ENCODE data around the gene CARD11. TPM values are rescaled to one million over a fixed set of nuclear protein-coding genes. Genes with fewer than 3 reads are reported as not detected.
"Not testable (repeated sequence)": the region's sequence is repeated elsewhere in the genome, so short reads cannot be mapped to it uniquely, and the experiment has no call there.

Gene CARD11
- total and polyA plus RNA-seq, 3 donors from 2014 or later = 2.9 to 3.9 (median 3.2) TPM

DNA sequence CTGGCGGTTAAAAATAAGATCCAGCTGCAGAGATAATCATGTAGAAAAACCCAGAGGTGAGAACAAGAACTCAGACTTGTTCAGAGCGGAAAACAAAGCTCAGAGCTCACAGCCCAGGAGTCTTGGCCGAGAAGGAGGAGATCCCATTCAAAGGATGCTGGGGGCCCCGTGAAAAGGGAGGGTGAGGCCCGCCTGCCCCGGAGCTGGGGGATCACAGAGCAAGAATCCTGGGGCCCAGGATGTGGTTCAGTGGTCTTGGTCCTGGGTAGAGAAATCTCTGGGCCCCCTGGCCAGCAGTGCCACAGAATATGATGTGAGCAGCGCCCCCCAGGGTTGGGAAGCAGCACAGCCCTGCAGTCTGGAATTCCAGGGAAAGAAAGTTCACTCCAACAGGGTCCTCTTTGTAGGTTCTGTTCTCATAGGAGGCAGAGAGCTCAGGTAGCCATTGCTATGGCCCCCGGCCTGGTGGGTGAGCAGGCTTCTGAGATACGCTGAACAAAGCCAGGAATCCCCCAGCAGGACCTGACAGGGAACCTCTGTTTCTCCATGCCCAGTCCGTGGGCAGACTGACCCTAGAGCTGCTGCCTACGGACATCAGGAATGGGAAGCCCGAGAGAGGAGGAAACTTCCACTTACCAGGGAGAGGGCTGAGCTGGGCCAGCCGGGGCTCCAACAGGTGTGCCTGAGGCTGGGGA, 121.9 kb downstream of the CARD11 start:
- TF ChIP-seq, protein P1, sequence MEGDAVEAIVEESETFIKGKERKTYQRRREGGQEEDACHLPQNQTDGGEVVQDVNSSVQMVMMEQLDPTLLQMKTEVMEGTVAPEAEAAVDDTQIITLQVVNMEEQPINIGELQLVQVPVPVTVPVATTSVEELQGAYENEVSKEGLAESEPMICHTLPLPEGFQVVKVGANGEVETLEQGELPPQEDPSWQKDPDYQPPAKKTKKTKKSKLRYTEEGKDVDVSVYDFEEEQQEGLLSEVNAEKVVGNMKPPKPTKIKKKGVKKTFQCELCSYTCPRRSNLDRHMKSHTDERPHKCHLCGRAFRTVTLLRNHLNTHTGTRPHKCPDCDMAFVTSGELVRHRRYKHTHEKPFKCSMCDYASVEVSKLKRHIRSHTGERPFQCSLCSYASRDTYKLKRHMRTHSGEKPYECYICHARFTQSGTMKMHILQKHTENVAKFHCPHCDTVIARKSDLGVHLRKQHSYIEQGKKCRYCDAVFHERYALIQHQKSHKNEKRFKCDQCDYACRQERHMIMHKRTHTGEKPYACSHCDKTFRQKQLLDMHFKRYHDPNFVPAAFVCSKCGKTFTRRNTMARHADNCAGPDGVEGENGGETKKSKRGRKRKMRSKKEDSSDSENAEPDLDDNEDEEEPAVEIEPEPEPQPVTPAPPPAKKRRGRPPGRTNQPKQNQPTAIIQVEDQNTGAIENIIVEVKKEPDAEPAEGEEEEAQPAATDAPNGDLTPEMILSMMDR (IDR thresholded peaks at IDR 0.05) = peak in 2 of 3 experiments; percentile 24 to 57
- no peak for TF ChIP-seq POLR2A (IDR thresholded peaks at IDR 0.05)
- Histone ChIP-seq H3K36me3 (ENCODE audit: low read depth, missing control alignments) (no peaks in the 10 kb centered on the region), H3K9me3 (no peaks in the 10 kb centered on the region), H3K27ac (no peak overlapping the region), H3K4me3 (no peak overlapping the region), H3K4me1 (peaks cover 11% of the 10 kb centered on the region), H3K27me3 (no peaks in the 10 kb centered on the region)
- peak; percentile 35 for DNase-seq
- WGBS, 2 donors = 40 to 63% methylated on average over 5 to 13 of the region's 13 CpGs
- intact Hi-C loops (cut with DNase I; ENCODE audit: low total_unique reads) = no loop called here

DNA sequence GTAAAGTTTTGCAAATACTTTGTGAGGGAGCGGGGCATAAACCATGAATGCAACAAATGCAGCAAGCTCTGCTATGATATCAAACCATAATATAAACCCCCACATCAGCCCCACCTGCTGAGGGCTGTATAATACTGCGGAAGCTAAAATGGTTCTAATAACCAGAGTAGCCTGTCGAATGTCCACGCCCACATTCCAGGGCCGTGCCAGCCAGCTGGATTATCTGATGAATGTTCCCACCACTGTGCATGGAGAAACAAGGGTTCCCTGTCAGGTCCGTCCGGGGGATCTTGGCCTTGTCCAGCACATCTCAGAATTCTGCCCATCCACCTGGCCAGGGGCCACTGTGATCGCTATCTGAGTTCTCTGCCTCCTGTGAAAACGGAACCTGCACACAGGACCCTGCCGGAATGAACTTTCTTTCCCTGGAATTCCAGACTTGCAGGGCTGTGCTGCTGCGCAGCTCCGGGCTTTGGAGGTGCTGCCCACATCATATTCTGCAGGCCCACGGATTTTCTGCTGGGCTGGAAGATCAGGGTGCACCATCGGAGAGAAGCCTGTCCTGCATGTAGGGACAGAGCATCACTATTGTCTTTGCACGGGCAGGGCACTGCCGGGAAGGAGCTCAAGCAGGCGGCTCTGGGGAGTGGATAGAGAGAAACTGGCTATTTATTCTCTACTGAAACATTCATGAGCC, 122.6 kb downstream of the CARD11 start:
- WGBS, 2 donors = 35 to 53% methylated on average over 15 to 17 of the region's 17 CpGs
- Histone ChIP-seq H3K4me3 (no peak overlapping the region), H3K27me3 (no peaks in the 10 kb centered on the region), H3K4me1 (peaks cover 11% of the 10 kb centered on the region), H3K27ac (no peak overlapping the region), H3K9me3 (no peaks in the 10 kb centered on the region), H3K36me3 (ENCODE audit: low read depth, missing control alignments) (no peaks in the 10 kb centered on the region)
- no peak for DNase-seq
- TF ChIP-seq POLR2A (IDR thresholded peaks at IDR 0.05) = no peak
- TF ChIP-seq, protein P1 (IDR thresholded peaks at IDR 0.05) = no peak
- intact Hi-C loops (cut with DNase I; ENCODE audit: low total_unique reads) = no loop called here

DNA sequence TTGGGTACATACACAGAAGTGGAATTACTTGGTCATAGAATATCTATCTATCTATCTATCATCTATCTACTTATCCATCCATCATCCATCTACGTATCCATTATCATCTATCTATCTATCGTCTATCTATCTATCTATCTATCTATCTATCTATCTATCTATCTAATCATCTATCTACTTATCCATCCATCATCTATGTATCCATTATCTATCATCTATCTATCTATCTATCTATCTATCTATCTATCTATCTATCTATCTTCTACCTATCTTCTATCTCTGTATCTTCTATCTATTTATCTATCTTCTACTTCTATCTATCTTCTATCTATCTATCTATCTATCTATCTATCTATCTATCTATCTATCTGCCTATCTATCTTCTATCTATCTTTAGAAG, 123.2 kb downstream of the CARD11 start:
- DNase-seq; H3K4me3 ChIP-seq; H3K27ac ChIP-seq; H3K27me3 ChIP-seq; intact Hi-C loops (cut with DNase I; ENCODE audit: low total_unique reads); H3K9me3 ChIP-seq; H3K36me3 ChIP-seq (ENCODE audit: low read depth, missing control alignments): not testable (repeated sequence)
- H3K4me1 ChIP-seq = peaks cover 11% of the 10 kb centered on the region
- WGBS, 2 donors = 65 to 78% methylated on average over 2 of the region's 2 CpGs

DNA sequence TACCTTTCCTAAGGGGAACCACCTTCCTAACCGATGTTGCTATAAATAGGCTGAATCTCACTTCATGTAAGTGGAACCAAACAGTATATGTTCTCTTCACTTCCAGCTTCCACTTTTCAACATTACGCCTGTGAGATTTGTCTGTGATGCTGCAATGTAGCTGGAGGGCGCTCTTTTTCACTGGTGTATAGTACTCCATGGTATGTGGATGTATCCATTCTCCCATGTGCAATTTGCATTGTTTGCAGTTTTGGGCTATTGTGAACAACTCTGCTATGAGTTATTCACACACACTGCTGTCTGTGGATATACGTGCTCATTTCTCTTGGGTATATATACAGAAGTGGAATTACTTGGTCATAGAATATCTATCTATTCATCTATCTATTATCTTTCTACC, 123.6 kb downstream of the CARD11 start:
- Histone ChIP-seq H3K9me3 (no peaks in the 10 kb centered on the region), H3K4me1 (peaks cover 11% of the 10 kb centered on the region), H3K36me3 (ENCODE audit: low read depth, missing control alignments) (no peaks in the 10 kb centered on the region), H3K4me3 (no peak overlapping the region), H3K27me3 (no peaks in the 10 kb centered on the region), H3K27ac (no peak overlapping the region)
- no peak for DNase-seq
- 92 to 95% methylated on average over 4 of the region's 4 CpGs for WGBS, 2 donors
- intact Hi-C loops (cut with DNase I; ENCODE audit: low total_unique reads) = no loop called here
- TF ChIP-seq POLR2A (IDR thresholded peaks at IDR 0.05) = no peak
- TF ChIP-seq, protein P1 (IDR thresholded peaks at IDR 0.05) = no peak

DNA sequence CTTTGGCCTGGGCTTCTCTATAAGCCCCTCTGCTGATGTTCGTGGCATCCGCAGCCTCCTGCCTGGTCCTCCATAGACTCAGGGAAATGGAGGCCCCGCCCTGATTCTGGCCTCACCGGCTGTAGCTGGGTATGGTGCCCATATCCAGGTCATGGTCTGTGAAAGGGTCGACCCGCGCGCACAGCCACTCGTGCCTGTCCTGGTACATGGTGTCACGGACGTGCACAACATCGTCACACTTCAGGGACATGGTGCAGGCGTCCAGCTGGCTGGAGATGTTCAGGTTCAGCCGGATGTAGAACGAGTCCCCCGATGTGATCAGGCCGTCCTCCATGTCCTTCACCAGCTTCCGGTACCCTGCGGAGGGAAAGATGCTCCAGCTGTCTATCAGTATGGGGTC, 124.4 kb downstream of the CARD11 start:
- TF ChIP-seq, protein P1 (IDR thresholded peaks at IDR 0.05) = no peak
- no peak for TF ChIP-seq POLR2A (IDR thresholded peaks at IDR 0.05)
- H3K27me3 ChIP-seq = no peaks in the 10 kb centered on the region
- 97 to 98% methylated on average over 19 of the region's 19 CpGs for WGBS, 2 donors

More for the DNA sequence above, 124.4 kb downstream of the CARD11 start:
- no peaks in the 10 kb centered on the region for H3K9me3 ChIP-seq
- intact Hi-C loops (cut with DNase I; ENCODE audit: low total_unique reads) = no loop called here
- H3K27ac ChIP-seq = no peak overlapping the region
- no peak overlapping the region for H3K4me3 ChIP-seq
- no peak for DNase-seq
- H3K36me3 ChIP-seq (ENCODE audit: low read depth, missing control alignments) = no peaks in the 10 kb centered on the region
- H3K4me1 ChIP-seq = peaks cover 11% of the 10 kb centered on the region

All from testis (tissue), 3 donors.